KMS-11 (cell line): ENCODE data around the gene SSR1.

Experiments used
- H2AFZ ChIP-seq: fragments of 200-600 bp; sonication (generic); 2 replicates; pipeline ENCODE4 v1.6.1; 2016; ENCODE audit warnings: antibody characterized with exemption, mixed run types, low read depth
- H3K27ac ChIP-seq: fragments of 200-600 bp; sonication (generic); 2 replicates; pipeline ENCODE4 v1.6.1; 2016; ENCODE audit warnings: mild to moderate bottlenecking, mixed run types
- H3K27me3 ChIP-seq: fragments of 200-600 bp; sonication (generic); 2 replicates; pipeline ENCODE4 v1.6.1; 2017; ENCODE audit warnings: mild to moderate bottlenecking, low read depth, mixed run types, moderate library complexity; ENCODE audit not compliant: insufficient read depth
- H3K36me3 ChIP-seq: fragments of 200-600 bp; sonication (generic); 2 replicates; pipeline ENCODE4 v1.6.1; 2017; ENCODE audit warnings: mild to moderate bottlenecking, mixed run types; ENCODE audit not compliant: insufficient read depth
- H3K4me1 ChIP-seq: fragments of 200-600 bp; sonication (generic); 2 replicates; pipeline ENCODE4 v1.6.1; 2016; ENCODE audit warnings: mild to moderate bottlenecking, low read depth, mixed run types; ENCODE audit not compliant: poor library complexity, severe bottlenecking
- H3K4me2 ChIP-seq: fragments of 200-600 bp; sonication (generic); 2 replicates; pipeline ENCODE4 v1.7.0; 2016; ENCODE audit warnings: mild to moderate bottlenecking, mixed run types
- H3K4me3 ChIP-seq: fragments of 200-600 bp; sonication (generic); IDR thresholded peaks from 2 replicates; pipeline ENCODE4 v1.6.1; 2017; ENCODE audit warnings: low read depth, low read length, mixed read lengths; ENCODE audit not compliant: insufficient read depth
- H3K79me2 ChIP-seq: fragments of 200-600 bp; sonication (generic); 2 replicates; pipeline ENCODE4 v1.6.1; 2016; ENCODE audit warnings: low read depth, mixed run types; ENCODE audit not compliant: insufficient read depth
- H3K9ac ChIP-seq: fragments of 200-600 bp; sonication (generic); 2 replicates; pipeline ENCODE4 v1.6.1; 2016; ENCODE audit warnings: mild to moderate bottlenecking, mixed run types
- H4K20me1 ChIP-seq: fragments of 200-600 bp; sonication (generic); 2 replicates; pipeline ENCODE4 v1.6.1; 2016; ENCODE audit warnings: mild to moderate bottlenecking, mixed run types; ENCODE audit not compliant: insufficient read depth
- TF ChIP-seq, protein P1 (sequence below): fragments of 200-600 bp; sonication (generic); conservative IDR thresholded peaks from 2 replicates; pipeline ENCODE4 v1.6.1; 2017; ENCODE audit warnings: low read depth, mild to moderate bottlenecking, antibody characterized with exemption, low read length, moderate library complexity, mixed read lengths

SSR1 gene

DNA sequence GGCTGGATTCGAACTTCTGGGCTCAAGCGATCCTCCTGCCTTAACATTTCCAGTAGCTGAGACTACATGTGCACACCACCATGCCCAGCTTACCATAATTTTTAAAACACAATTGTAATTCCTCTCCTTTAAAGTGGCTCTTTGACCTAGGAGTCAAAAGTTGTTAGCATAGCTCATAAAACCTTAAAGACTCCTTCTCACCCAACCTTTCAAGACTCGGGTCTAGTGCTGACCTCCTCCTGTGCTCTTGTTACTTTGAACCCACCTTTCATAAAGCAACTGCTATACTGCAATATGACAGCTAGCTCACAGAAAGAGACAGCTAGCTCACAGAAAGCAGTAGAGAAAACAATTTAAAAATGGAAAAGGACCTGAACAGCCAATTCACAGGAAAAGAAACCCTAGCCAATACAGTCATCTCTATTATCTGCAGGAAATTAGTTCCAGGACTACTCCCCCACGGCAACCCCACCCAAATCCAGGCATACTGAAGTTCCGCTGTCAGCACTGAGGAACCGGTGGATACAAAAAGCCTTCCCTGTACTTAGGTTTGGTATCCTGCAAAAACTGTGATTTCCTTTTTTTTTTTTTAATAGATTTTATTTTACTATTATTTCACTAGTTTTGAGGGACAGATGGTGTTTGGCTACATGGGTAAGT is 20.3 kb downstream of the SSR1 start:
- no peak overlapping the region for H3K4me3 ChIP-seq
- no peaks in the 10 kb centered on the region for H4K20me1 ChIP-seq
- H3K4me2 ChIP-seq, result no peak overlapping the region
- no peaks in the 10 kb centered on the region for H3K79me2 ChIP-seq
- H3K4me1 ChIP-seq, result no peaks in the 10 kb centered on the region
- H2AFZ ChIP-seq, result no peak overlapping the region
- no peak overlapping the region for H3K9ac ChIP-seq
- TF ChIP-seq, protein P1, sequence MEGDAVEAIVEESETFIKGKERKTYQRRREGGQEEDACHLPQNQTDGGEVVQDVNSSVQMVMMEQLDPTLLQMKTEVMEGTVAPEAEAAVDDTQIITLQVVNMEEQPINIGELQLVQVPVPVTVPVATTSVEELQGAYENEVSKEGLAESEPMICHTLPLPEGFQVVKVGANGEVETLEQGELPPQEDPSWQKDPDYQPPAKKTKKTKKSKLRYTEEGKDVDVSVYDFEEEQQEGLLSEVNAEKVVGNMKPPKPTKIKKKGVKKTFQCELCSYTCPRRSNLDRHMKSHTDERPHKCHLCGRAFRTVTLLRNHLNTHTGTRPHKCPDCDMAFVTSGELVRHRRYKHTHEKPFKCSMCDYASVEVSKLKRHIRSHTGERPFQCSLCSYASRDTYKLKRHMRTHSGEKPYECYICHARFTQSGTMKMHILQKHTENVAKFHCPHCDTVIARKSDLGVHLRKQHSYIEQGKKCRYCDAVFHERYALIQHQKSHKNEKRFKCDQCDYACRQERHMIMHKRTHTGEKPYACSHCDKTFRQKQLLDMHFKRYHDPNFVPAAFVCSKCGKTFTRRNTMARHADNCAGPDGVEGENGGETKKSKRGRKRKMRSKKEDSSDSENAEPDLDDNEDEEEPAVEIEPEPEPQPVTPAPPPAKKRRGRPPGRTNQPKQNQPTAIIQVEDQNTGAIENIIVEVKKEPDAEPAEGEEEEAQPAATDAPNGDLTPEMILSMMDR, result no peak
- H3K27ac ChIP-seq, result no peak overlapping the region
- peaks cover 13% of the 10 kb centered on the region; the same call in 1 of the 2 replicates for H3K36me3 ChIP-seq
- no peaks in the 10 kb centered on the region for H3K27me3 ChIP-seq

DNA sequence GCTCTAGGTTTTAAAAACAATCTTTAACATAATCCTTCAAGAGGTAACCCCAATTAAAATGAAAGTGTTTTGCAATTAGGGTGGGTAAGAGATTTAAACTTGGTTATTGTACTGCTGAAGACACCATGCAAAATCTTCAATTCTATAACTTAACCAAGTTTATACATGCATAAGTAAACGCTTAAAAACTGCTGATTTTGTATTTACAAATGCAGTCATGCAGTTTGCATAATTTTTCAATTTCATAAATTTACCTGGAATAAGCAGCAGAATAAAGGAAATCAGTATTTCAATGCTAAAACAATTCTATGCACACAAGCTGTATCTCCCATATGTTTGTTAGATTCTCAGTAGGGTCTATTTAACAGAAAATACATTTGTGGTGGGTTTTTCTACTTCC is 22.9 kb downstream of the SSR1 start:
- Histone ChIP-seq H4K20me1 (no peaks in the 10 kb centered on the region), H3K4me2 (no peak overlapping the region), H3K27ac (no peak overlapping the region), H3K79me2 (no peaks in the 10 kb centered on the region), H3K4me3 (no peak overlapping the region), H3K27me3 (no peaks in the 10 kb centered on the region), H3K36me3 (peaks cover 5% of the 10 kb centered on the region; the same call in 1 of the 2 replicates), H2AFZ (no peak overlapping the region), H3K4me1 (no peaks in the 10 kb centered on the region), H3K9ac (no peak overlapping the region)
- TF ChIP-seq, protein P1, result no peak

DNA sequence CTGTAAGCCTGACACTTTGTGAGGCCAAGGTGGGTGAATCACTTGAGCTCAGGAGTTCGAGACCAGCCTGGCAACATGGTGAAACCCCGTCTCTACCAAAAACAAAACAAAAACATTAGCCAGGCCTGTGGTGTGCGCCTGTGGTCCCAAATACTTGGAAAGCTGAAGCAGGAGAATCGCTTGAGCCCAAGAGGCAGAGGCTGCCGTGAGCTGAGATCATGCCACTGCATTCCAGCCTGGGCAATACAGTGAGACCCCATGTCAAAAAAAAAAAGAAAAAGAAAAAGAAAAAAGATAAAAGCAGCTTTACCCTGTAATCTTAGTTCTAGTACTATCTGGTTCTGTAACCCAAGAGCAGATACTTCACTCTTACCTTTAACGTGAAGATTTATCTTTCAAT is 27.6 kb downstream of the SSR1 start:
- H3K4me2 ChIP-seq, result no peak overlapping the region
- no peak overlapping the region for H3K27ac ChIP-seq
- H4K20me1 ChIP-seq, result no peaks in the 10 kb centered on the region
- H3K36me3 ChIP-seq, result no peaks in the 10 kb centered on the region
- no peak overlapping the region for H2AFZ ChIP-seq
- H3K27me3 ChIP-seq, result no peaks in the 10 kb centered on the region
- H3K4me1 ChIP-seq, result no peaks in the 10 kb centered on the region
- H3K79me2 ChIP-seq, result no peaks in the 10 kb centered on the region
- TF ChIP-seq, protein P1, result no peak
- no peak overlapping the region for H3K4me3 ChIP-seq
- no peak overlapping the region for H3K9ac ChIP-seq

DNA sequence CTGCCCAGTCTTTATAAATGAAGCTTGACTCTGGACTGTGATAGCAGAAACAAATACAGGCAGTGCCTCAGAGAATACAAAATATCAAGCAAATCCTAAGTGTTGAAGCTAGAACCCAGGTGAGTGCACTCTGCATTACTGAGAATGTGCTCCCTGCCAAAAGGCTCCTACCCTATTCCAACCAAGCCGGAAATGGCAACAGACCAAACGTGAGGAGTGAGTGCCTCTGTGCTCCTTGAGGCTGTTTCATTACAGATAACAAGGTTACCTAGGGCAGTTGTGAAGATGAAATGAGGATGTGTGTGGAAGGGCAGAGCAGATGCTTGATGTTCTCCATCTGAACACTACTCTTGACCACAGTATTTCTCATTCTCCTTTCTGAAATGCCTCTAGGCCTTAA is 29.3 kb downstream of the SSR1 start:
- H3K9ac ChIP-seq, result no peak overlapping the region
- no peaks in the 10 kb centered on the region for H3K36me3 ChIP-seq
- no peak overlapping the region for H3K4me3 ChIP-seq
- no peaks in the 10 kb centered on the region for H3K27me3 ChIP-seq
- H2AFZ ChIP-seq, result no peak overlapping the region
- no peaks in the 10 kb centered on the region for H3K4me1 ChIP-seq
- H3K4me2 ChIP-seq, result no peak overlapping the region
- no peaks in the 10 kb centered on the region for H4K20me1 ChIP-seq
- TF ChIP-seq, protein P1, result no peak
- no peaks in the 10 kb centered on the region for H3K79me2 ChIP-seq
- H3K27ac ChIP-seq, result no peak overlapping the region
